Dermis microvascular lymphatic vessel endothelial cell (primary cell): Measurements from ENCODE around the gene TRAF6. TPM values are rescaled to one million over a fixed set of nuclear protein-coding genes. Genes with fewer than 3 reads are reported as not detected.

Source experiments
- DNase-seq, 2 donors: peaks; one replicate each; pipeline versions ENCODE4 v3.0.0 to v3.0.0-alpha.2; 2010; ENCODE audit warnings: low read depth in 2 of 2
- total RNA-seq: library from RNA; depleted of rRNA; stranded (reverse); fragments of >200 nt; gene quantifications from 2 replicates; pipeline ENCODE4 v1.2.1, GENCODE V29; 2014

TRAF6 gene
- total RNA-seq, 1 donor from 2014 or later = 7.1 TPM

GRCh38 chr11:36459046-36459445 is 51.0 kb downstream of the TRAF6 start:
- DNase-seq = no peak

GRCh38 chr11:36458129-36458915 is 51.8 kb downstream of the TRAF6 start:
- no peak for DNase-seq

- no peak for DNase-seq
Measured at GRCh38 chr11:36456156-36456555, 53.9 kb downstream of the TRAF6 start.

GRCh38 chr11:36455658-36456111 is 54.4 kb downstream of the TRAF6 start:
- DNase-seq = peak in 1 of 2 donors; percentile 39

GRCh38 chr11:36454941-36455631 is 55.0 kb downstream of the TRAF6 start:
- DNase-seq = no peak

GRCh38 chr11:36454551-36454940 is 55.5 kb downstream of the TRAF6 start:
- no peak for DNase-seq

- no peak for DNase-seq
Measured at GRCh38 chr11:36453678-36454077, 56.4 kb downstream of the TRAF6 start.

GRCh38 chr11:36452961-36453360 is 57.1 kb downstream of the TRAF6 start:
- DNase-seq = no peak

GRCh38 chr11:36452236-36452940 is 57.7 kb downstream of the TRAF6 start:
- no peak for DNase-seq

- no peak for DNase-seq
Measured at GRCh38 chr11:36451681-36452080, 58.4 kb downstream of the TRAF6 start.

- no peak for DNase-seq
Measured at GRCh38 chr11:36451045-36451444, 59.0 kb downstream of the TRAF6 start.

- no peak for DNase-seq
Measured at GRCh38 chr11:36450110-36450572, 59.9 kb downstream of the TRAF6 start.

GRCh38 chr11:36449561-36450096 is 60.4 kb downstream of the TRAF6 start:
- no peak for DNase-seq

GRCh38 chr11:36447947-36448346 is 62.1 kb downstream of the TRAF6 start:
- no peak for DNase-seq

- DNase-seq = no peak
Measured at GRCh38 chr11:36447514-36447913, 62.6 kb downstream of the TRAF6 start.

GRCh38 chr11:36446135-36446534 is 63.9 kb downstream of the TRAF6 start:
- no peak for DNase-seq

- no peak for DNase-seq
Measured at GRCh38 chr11:36443661-36444060, 66.4 kb downstream of the TRAF6 start.

- DNase-seq = no peak
Measured at GRCh38 chr11:36441610-36442208, 68.4 kb downstream of the TRAF6 start.

GRCh38 chr11:36438126-36438525 is 71.9 kb downstream of the TRAF6 start:
- DNase-seq = no peak

GRCh38 chr11:36437413-36437812 is 72.7 kb downstream of the TRAF6 start:
- DNase-seq = no peak
